GM18519 (cell line): ENCODE data around the gene TSC22D1.

Experiments used
- ATAC-seq: cut with Tn5 transposase; IDR thresholded peaks from one replicate; pipeline ENCODE4 v1.9.1; 2021; ENCODE audit warnings: mild to moderate bottlenecking, moderate library complexity; ENCODE audit not compliant: unreplicated experiment, low FRiP score

TSC22D1 gene

GRCh38 chr13:44508562-44509077, 67.5 kb downstream of the TSC22D1 start:
- no peak for ATAC-seq

GRCh38 chr13:44507639-44508038, 68.5 kb downstream of the TSC22D1 start:
- ATAC-seq: no peak

GRCh38 chr13:44506719-44507118, 69.4 kb downstream of the TSC22D1 start:
- ATAC-seq: no peak

GRCh38 chr13:44506251-44506650, 69.9 kb downstream of the TSC22D1 start:
- ATAC-seq: no peak

GRCh38 chr13:44504116-44504515, 72.0 kb downstream of the TSC22D1 start:
- no peak for ATAC-seq

GRCh38 chr13:44498969-44499368, 77.2 kb downstream of the TSC22D1 start:
- ATAC-seq: no peak

GRCh38 chr13:44498502-44498901, 77.6 kb downstream of the TSC22D1 start:
- no peak for ATAC-seq

- no peak for ATAC-seq
These were observed 78.3 kb downstream of the TSC22D1 start for GRCh38 chr13:44497801-44498200.

- ATAC-seq: no peak
These were observed 82.8 kb downstream of the TSC22D1 start for GRCh38 chr13:44493213-44493812.

GRCh38 chr13:44489751-44490150, 86.4 kb downstream of the TSC22D1 start:
- no peak for ATAC-seq

GRCh38 chr13:44487989-44488388, 88.1 kb downstream of the TSC22D1 start:
- ATAC-seq: no peak

- ATAC-seq: no peak
These were observed 91.5 kb downstream of the TSC22D1 start for GRCh38 chr13:44484562-44485138.

- ATAC-seq: no peak
These were observed 101.8 kb downstream of the TSC22D1 start for GRCh38 chr13:44474122-44474910.

GRCh38 chr13:44471686-44472085, 104.4 kb downstream of the TSC22D1 start:
- no peak for ATAC-seq

GRCh38 chr13:44470638-44471562, 105.2 kb downstream of the TSC22D1 start:
- ATAC-seq: no peak

- ATAC-seq: no peak
These were observed 107.3 kb downstream of the TSC22D1 start for GRCh38 chr13:44468874-44469273.

GRCh38 chr13:44465318-44465717, 110.8 kb downstream of the TSC22D1 start:
- no peak for ATAC-seq

GRCh38 chr13:44464471-44464870, 111.7 kb downstream of the TSC22D1 start:
- no peak for ATAC-seq

- ATAC-seq: no peak
These were observed 112.4 kb downstream of the TSC22D1 start for GRCh38 chr13:44463759-44464158.

GRCh38 chr13:44459674-44460073, 116.5 kb downstream of the TSC22D1 start:
- no peak for ATAC-seq
